Measurements from ENCODE around the gene MAGEB17. TPM values are rescaled to one million over a fixed set of nuclear protein-coding genes. Genes with fewer than 3 reads are reported as not detected.

Gene MAGEB17
- total RNA-seq, 2 experiments from 2014 or later = not detected

- ATAC-seq (no peak), DNase-seq (no peak)
- H3K27ac Mint-ChIP-seq = no peak overlapping the region
- H3K4me1 Mint-ChIP-seq (ENCODE audit: low read depth) = no peaks in the 10 kb centered on the region
- H3K27me3 Mint-ChIP-seq = no peaks in the 10 kb centered on the region
- intact Hi-C loops (cut with micrococcal nuclease) = no loop called here
- H3K4me3 Mint-ChIP-seq = no peak overlapping the region
- no peaks in the 10 kb centered on the region for H3K36me3 Mint-ChIP-seq (ENCODE audit: low read depth)
- POLR2A ChIA-PET = no interaction called here
- H3K9me3 Mint-ChIP-seq = no peaks in the 10 kb centered on the region
- no peak for TF ChIP-seq CTCF (IDR thresholded peaks at IDR 0.05)
- CTCF ChIA-PET = no interaction called here
These were observed 40.4 kb downstream of the MAGEB17 start for GRCh38 chrX:16207634-16208033.

- ChIA-PET CTCF (no interaction called here), POLR2A (no interaction called here)
- Mint-ChIP-seq H3K27me3 (no peaks in the 10 kb centered on the region), H3K9me3 (no peaks in the 10 kb centered on the region), H3K4me1 (ENCODE audit: low read depth) (no peaks in the 10 kb centered on the region), H3K4me3 (no peak overlapping the region), H3K27ac (no peak overlapping the region), H3K36me3 (ENCODE audit: low read depth) (no peaks in the 10 kb centered on the region)
- no peak for DNase-seq
- intact Hi-C loops (cut with micrococcal nuclease) = no loop called here
- no peak for ATAC-seq
- TF ChIP-seq CTCF (IDR thresholded peaks at IDR 0.05) = no peak
These were observed 41.3 kb downstream of the MAGEB17 start for GRCh38 chrX:16208601-16209000.

GRCh38 chrX:16210061-16210460 lies 42.8 kb downstream of the MAGEB17 start:
- Mint-ChIP-seq H3K4me1 (ENCODE audit: low read depth) (no peaks in the 10 kb centered on the region), H3K9me3 (no peaks in the 10 kb centered on the region), H3K27ac (no peak overlapping the region), H3K4me3 (no peak overlapping the region), H3K27me3 (no peaks in the 10 kb centered on the region), H3K36me3 (ENCODE audit: low read depth) (no peaks in the 10 kb centered on the region)
- CTCF ChIA-PET = no interaction called here
- no peak for ATAC-seq
- TF ChIP-seq CTCF (IDR thresholded peaks at IDR 0.05) = no peak
- POLR2A ChIA-PET = no interaction called here
- DNase-seq = no peak
- intact Hi-C loops (cut with micrococcal nuclease) = no loop called here

- H3K27me3 Mint-ChIP-seq = no peaks in the 10 kb centered on the region
- no peak overlapping the region for H3K4me3 Mint-ChIP-seq
- CTCF ChIA-PET = interaction anchor here (1.7 kb wide), 1 partner anchor 89 kb away, joined by 6 read pairs; the partner anchor contains the start of gene GRPR
- no peaks in the 10 kb centered on the region for H3K4me1 Mint-ChIP-seq (ENCODE audit: low read depth)
- H3K36me3 Mint-ChIP-seq (ENCODE audit: low read depth) = no peaks in the 10 kb centered on the region
- TF ChIP-seq CTCF (IDR thresholded peaks at IDR 0.05) = no peak
- ATAC-seq = no peak
- H3K9me3 Mint-ChIP-seq = no peaks in the 10 kb centered on the region
- no peak overlapping the region for H3K27ac Mint-ChIP-seq
- DNase-seq = no peak
- POLR2A ChIA-PET = no interaction called here
- intact Hi-C loops (cut with micrococcal nuclease) = no loop called here
These were observed 44.7 kb downstream of the MAGEB17 start for GRCh38 chrX:16212024-16212423.

GRCh38 chrX:16212436-16212835 lies 45.2 kb downstream of the MAGEB17 start:
- H3K4me1 Mint-ChIP-seq (ENCODE audit: low read depth) = no peaks in the 10 kb centered on the region
- no peaks in the 10 kb centered on the region for H3K36me3 Mint-ChIP-seq (ENCODE audit: low read depth)
- CTCF ChIA-PET = interaction anchor here (1.7 kb wide), 1 partner anchor 90 kb away, joined by 6 read pairs; the partner anchor contains the start of gene GRPR
- no peak overlapping the region for H3K27ac Mint-ChIP-seq
- intact Hi-C loops (cut with micrococcal nuclease) = no loop called here
- ATAC-seq (no peak), DNase-seq (peak; percentile 3)
- no peaks in the 10 kb centered on the region for H3K27me3 Mint-ChIP-seq
- H3K9me3 Mint-ChIP-seq = no peaks in the 10 kb centered on the region
- POLR2A ChIA-PET = no interaction called here
- no peak for TF ChIP-seq CTCF (IDR thresholded peaks at IDR 0.05)
- no peak overlapping the region for H3K4me3 Mint-ChIP-seq

Data from activated CD8-positive, alpha-beta T cell treated with anti-CD3 and anti-CD28 coated beads for 36 hours (primary cell).